Limb (tissue), 2 donors: ENCODE results near the gene SMCP.

ENCODE experiments used
- DNase-seq, 2 donors: peaks; one replicate each; pipeline ENCODE4 v3.0.0-alpha.2; 2016; ENCODE audit errors: extremely low spot score in 2 of 2

The SMCP gene

DNA sequence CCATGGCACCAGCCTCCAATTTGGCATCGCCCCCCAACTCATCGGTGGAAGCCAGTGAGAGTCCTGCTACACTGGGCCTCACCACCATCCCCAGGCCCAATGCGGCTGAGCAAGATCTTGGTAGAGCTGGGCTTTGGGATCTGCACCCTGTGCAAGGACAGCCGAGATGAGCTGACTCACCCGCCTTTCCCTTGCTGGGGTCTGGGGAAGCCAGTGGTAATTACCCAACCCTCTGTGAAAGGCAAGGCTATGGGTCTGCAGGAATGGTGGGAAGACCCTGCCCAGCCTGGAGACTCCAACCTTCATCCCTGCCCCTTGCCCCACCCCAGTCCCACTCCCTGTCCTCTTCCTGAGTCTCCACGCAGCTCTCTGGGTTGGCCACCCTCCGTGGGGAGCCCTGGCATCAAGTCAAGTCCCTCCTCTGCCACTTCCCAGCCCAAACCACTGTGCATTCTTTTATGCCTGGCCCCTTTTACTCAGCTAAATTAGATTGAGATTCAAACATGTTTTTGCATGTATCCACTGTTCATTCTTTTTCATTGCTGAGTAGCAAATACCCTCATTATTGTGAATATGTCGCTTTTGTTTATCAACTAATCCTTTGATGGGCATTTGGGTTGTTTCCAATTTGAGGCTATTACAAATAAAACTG lies 8.8 kb downstream of the SMCP start:
- DNase-seq, result no peak

DNA sequence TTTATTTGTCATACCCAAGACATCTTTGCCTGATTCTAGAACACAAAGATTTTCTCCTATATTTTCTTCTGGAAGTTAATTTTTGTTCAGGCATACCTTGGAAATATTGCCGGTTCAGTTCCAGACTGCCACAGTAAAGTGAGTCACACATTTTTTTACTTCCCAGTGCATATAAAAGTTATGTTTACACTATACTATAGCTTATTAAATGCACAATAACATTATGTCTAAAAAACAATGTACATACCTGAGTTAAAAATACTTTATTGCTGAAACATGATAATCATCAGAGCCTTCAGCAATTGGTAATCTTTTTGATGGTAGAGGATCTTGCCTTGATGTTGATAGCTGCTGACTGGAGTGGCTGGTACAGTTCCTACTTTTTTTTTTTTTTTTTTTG lies 10.0 kb downstream of the SMCP start:
- DNase-seq, result no peak

GRCh38 chr1:152899027-152899426 lies 20.9 kb downstream of the SMCP start:
- no peak for DNase-seq

GRCh38 chr1:152899883-152900282 lies 21.8 kb downstream of the SMCP start:
- no peak for DNase-seq

- no peak for DNase-seq
Measured at GRCh38 chr1:152901631-152902030, 23.5 kb downstream of the SMCP start.

DNA sequence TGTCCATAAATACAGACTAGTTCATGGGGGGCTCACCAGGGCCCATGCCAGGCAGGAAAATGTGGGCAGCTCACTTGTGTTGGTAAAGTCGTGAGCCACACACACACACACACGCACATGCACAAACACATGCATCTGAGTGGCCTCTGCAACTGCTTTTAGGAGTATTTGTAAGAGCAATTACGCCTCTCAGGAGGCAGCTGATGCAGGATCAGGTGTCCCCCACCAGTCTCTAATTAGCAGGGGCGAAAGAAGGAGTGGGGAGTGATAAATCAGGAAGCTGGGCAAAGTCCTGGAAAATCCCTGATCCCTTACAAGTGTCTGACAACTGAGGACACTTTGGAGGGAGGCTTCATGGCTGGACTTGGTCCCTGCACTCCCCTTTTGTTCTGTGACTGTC lies 24.5 kb downstream of the SMCP start:
- DNase-seq, result no peak

GRCh38 chr1:152904688-152905440 lies 26.7 kb downstream of the SMCP start:
- DNase-seq, result no peak

DNA sequence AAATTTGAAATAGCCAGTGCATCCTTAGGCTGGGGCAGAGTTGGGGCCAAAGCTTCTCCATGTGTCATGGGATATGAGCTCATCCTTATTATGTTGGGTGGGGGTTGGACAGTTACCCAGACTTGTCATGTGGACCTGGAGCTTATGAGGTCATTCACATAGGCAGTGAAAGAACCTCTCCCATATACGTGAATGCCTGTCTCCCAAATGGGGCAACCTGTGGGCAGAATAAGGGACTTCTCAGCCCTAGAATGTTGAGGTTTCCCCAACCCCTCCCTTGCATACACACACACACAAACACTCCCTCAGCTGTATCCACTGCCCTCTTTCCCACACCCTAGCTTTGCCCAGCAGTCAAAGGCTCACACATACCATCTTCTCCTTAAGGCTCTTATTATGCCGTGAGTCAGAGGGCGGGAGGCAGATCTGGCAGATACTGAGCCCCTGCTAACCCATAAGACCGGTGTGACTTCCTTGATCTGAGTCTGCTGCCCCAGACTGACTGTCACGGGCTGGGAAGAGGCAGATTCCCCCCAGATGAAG lies 28.0 kb downstream of the SMCP start:
- no peak for DNase-seq

- DNase-seq, result no peak
Measured at GRCh38 chr1:152907686-152908601, 29.8 kb downstream of the SMCP start, which contains the start of gene IVL. Gene IVL (plus strand): TSS chr1:152908546. CDS start chr1:152909798, 1,252 bp downstream.

DNA sequence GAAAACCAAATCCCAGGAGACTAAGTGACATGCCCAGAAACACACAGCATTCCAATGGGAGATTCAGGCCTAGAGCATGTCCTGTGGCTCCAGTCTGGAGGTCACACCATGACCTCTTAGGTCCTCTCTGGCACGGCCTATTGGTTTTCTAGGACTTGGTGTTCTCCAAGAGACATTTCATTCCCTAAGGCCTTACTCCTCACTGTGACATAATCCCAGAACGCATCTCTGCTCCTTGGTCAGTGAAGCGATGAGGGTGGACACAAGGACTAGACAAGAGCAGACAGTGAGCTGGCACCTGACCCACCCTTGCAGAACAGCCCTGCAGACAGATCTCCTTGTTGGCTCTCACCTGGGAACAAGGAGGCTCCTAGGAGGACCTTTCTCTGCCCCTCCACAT lies 31.1 kb downstream of the SMCP start:
- no peak for DNase-seq

DNA sequence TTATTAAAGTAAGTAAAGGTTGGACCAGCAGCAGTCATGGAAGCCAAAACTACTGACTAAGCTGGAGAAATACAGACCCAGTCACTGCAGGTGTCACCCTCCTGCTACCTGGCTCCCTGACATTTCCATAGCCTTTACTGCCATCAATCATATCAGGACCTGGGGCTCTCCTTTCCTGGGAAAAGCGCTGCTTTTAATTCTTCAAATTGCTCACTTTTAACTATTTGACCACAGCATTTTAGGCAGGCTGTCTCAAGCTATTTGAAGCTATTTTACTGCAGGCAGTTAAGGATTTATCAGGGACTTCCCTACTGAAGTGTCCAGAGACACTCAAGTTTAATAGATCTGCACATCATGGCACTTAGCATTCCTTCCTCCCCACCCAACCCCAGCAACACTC lies 34.3 kb downstream of the SMCP start:
- DNase-seq, result no peak

GRCh38 chr1:152912900-152913299 lies 34.8 kb downstream of the SMCP start:
- no peak for DNase-seq

GRCh38 chr1:152917794-152918193 lies 39.7 kb downstream of the SMCP start:
- DNase-seq, result no peak

DNA sequence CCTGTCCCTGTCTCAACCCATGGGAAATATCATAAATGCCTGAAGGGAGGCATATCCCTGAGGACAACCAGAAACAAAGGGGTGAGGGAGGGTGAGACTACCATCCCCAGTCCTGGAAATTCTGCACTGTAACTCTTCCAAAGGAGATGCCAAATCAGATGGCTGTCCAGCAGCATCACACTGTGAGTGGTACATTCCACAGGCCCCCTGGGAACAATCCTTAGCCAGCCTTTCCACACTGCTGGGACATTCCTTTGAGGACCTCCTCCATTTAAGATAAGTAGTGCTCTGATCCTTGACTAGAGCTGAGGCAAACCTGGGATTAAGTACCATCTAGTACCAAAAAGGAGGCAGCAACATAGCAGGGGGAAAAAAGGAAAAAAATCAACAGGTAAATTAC lies 40.9 kb downstream of the SMCP start:
- no peak for DNase-seq

DNA sequence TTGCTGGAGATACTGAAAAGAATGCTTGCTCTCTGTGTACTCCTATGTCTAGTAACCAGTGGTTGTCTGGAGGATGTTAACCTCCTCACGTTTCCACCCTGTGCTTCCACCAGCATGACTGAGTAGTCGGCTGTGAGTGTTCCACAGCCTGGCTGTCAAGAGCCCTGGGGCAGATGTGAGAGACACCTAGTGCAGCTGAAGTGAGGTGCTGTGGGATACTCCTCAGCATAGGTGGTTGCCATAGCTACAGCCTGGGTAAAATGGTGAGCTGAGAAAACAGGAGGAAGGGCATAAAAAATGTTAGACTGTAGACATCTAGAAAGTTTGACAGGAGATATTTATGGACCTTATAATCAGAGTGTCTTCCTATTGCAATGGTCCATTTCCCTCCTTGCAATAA lies 46.1 kb downstream of the SMCP start:
- no peak for DNase-seq

- DNase-seq, result no peak
Measured at GRCh38 chr1:152926091-152926490, 48.0 kb downstream of the SMCP start.

GRCh38 chr1:152928671-152929070 lies 50.5 kb downstream of the SMCP start:
- no peak for DNase-seq

- DNase-seq, result no peak
Measured at GRCh38 chr1:152932170-152932811, 54.2 kb downstream of the SMCP start.

- no peak for DNase-seq
Measured at GRCh38 chr1:152933196-152933595, 55.1 kb downstream of the SMCP start.
